Islet of Langerhans (tissue), 1 donor: Measurements from ENCODE around the gene TEX51.

ENCODE experiments used
- FAIRE-seq: peaks from one replicate; lab custom pipeline; 2011; peaks lifted over from hg19 to GRCh38; lab: Jason Lieb, UNC

TEX51 gene

DNA sequence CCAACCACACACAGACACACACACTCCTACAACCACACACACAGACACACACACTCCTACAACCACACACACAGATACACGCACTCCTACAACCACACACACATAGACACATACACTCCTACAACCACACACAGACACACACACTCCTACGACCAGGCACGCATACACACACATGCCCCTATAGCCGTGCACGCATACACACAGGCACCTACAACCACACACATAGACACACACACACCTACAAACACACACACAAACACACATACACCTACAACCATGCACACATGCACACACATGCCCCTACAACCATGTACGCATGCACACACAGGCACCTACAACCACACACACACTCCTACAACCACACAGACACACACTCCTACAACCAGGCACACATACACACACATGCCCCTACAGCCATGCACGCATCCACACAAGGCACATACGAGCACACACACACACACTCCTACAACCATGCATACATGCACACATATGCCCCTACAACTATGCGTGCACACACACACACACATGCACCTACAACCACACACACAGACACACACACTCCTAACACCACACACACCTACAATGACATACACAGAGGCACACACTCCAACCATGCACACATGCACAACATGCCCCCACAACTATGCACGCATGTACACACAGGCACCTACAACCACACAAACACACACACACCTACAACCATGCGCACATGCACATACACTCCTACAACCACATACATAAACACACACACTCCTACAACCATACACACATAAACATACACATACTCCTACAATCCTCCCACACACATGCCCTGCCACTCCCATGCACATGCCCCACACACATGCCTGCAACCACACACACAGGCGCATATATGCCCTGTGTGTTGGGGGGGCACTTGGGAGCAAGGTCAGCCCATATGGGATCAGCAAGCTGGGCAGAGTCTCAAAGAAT is 19.1 kb upstream of the TEX51 start:
- FAIRE-seq: no peak

DNA sequence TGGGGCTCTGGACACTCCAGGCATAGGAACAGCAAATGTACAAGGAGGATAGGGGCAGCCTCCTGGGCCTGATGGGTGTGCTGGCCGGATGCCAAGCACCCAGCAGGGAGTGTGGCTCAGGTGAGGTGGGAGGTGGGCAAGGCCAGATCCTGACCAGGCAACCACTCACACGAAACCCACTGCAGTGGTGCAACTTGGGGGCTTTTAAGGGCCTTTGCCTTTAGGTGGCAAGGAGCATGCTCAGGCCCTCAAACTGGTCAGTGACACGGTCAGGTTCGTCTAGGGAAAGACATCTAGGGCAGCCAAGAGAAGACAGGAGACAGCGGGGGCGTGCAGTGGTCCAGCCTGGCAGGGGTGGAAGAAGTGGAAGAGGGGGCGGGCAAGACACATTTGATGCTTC is 18.4 kb upstream of the TEX51 start:
- FAIRE-seq: no peak

DNA sequence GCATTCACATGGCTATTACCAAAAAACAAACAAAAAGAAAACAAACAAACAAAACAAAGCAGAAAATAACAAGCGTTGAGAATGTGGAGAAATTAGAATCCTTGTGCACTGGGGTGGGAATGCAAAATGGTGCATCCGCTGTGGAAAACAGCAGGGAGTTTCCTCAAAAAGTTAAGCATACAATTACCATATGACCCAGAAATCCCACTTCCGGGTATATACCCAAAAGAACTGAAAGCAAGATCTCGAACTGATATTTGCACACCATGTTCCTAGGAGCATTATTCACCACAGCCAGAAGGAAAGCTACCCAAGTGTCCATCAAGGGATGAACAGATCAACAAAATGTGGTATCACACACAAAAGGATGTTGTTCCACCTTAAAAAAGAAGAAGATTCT is 17.9 kb upstream of the TEX51 start:
- no peak for FAIRE-seq

DNA sequence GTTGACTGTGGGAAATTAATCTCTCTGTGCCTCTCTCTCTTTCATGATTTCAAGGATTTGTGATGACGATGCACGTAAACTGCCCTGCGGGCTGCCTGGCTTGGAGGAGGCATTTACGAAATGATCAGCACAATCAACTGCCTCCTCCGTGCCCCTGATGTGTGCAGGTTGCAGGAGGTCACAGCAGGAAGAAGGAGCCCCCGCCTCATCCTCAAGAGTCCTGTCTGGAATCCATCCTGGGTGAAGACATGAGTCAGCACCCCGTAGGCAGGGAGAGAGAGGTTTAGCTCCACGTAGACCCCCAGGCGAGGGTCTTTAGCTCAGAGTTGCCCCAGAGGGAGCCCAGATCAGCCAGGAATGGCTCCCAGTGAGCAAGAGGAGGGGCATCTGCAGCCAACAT is 17.1 kb upstream of the TEX51 start:
- no peak for FAIRE-seq

DNA sequence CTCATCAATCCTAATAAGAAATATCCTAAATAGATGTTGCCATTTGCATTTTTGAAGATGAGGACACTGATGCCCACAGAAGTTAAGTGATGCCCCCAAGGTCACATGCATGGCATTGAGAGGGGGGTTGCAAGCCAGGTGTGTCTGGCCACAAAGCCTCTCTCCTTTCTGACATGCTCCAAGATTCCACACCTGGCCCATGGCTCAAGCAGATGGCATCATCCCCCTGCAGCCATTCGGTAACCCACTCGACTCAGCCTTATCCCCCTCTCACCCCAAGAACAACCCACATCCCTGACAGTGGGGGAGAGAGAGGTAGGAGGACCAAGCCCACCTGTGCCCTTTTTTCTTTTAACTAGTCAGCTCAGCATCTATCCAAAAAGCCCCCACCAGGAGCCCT is 16.5 kb upstream of the TEX51 start:
- FAIRE-seq: no peak

DNA sequence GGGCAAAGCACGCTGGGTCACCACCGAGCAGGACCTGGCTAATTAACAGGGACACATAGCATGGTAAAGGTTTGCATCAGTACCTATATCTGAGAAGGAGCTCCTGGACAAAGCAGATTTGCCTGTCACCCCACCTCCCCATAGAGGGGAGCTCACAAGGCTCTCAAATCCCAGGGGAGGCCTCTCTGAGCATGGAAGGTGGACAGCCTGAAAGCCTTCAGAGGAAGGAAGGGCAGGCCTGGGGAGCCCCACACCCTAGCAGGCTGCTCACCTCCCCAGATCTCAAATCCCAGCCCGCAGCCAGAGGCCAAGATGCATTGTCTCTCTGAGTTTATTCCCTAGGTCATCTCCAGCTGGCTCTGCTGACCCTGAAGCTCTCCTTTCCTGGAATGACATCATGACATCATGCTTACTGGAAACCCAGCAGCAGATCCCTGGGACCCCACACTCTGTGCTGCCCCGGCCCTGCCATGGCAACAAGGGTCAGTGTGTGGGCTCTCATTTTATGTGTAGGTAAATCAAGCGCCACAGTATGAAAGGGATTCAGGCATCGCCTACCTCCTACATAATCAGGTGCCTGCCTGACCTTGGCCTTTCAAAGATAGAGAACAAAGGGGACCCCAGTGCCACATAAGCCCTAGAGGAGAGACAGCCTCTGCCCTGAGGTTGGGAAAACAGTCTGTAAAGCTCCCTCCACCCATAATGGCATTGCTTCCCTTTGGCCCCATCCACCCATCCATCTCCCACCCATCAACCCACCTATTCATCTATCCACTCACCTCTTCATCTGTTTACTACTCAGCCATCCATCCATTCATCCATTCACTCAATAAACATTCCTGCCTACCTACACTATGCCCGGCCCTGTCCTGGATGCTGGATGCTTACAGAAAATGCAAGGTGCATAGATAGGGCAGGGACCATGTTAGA is 15.7 kb upstream of the TEX51 start:
- FAIRE-seq: no peak

DNA sequence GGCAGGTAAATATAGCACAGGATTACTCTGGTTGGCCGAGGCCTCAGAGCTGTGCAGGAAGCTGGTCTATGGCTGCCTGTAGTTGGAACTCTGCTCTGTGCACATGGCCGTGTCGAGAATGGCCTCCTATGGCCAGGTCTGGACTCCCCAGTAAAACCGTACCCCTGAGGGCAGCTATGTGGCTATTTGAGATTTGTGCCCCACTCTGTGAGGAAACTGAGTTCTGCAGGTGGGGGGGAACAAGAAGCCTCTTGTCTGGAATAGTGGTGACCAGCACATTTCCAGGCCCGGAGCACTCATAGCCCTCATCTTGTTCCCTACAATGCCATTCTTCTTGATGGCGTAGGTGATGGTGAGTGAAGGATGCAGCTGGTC is 15.0 kb upstream of the TEX51 start:
- FAIRE-seq: no peak

DNA sequence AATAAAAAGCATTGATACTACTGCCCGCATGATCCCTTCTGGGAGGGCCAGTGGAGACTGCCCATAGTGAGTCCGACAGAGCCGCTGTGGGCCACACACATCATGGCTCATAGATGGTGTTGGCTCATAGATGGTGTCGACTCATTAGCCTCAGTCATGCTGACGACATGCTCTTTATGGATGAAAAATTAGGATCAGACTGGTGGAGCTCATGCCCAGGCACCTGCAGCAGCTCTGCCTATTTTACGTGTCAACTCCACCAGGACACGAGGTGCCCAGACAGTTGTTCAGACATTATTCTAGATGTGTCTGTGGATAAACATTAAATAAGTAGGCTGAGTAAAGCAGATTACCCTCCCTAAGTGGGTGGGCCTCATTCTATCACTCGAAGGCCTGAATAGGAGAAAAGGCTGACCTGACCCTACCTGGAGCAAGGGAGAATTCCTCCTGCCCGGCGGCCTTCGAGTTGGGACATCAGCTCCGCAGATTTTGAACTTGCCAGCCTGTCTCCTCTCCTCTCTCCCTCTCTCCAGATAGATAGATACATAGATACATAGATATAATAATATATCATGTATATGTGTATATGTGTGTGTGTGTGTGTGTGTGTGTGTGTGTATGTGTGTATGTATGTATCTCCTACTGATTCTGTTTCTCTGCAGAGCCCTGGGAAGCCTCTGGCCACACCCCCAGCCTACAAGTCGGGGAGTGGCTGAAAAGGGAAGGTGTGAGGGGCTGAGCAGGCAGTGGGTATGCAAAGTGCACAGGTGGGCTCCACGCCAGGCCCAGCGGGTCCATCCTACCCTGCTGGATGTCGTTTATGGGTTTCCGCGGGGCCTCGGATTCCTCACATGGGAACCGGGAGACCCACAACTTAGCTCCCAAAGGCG is 13.6 kb upstream of the TEX51 start:
- FAIRE-seq: no peak

DNA sequence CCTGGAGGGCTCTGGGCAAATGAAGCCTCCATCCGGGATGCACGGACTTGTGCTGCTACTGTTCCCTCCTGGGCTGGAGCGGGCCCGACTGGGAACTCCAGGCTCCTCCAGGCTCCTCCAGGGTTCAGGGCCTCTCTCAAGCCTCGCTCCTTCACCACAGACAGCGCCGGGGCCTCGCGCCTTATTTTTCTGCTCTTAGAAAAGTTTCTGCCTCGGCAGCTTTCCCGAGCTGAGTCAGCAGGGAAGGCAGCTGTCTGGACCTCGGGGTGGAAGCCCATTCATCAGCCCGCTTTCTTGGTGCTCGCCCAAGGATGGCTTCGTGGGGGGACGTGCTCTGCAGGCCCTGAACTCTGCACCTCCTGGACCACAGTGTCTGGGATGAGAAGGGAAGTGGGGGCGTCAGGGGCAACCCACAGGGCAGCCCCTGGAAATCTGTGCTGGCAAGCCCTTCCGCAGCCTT is 12.9 kb upstream of the TEX51 start:
- no peak for FAIRE-seq

DNA sequence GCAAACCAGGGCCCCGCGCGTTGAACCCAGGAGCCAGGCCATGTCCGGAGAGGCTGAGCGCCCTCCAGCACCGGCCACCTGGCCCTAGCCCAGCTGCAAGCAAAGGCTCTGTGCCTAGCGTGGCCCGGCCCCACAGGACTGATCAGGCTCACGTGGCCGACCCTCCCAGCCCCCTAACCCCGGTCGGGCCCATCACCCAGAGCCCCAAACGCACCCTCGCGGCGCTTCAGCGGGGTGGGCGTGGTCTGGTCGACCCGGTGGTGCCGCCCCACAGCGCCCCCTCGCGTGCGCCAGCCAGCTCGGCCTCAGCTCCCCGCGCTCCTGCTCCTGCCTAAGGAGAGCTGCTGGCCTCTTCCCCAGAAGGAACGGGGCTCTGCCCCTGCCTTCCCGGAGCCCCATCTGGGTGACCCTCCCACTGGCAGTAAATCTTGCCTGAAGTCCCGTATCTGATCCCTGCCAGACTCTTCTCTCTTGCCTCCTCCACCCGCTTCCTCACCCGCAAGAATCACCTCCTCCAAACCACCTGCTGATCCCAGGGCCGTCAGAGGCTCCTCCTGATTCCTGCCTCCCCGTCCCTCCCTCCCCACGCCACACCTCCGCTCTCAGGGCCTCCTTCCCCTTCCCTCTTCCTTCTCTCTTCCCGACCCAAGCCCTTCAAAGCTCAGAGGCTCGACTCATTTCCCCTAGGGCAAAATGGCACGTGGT is 12.3 kb upstream of the TEX51 start:
- FAIRE-seq: no peak

DNA sequence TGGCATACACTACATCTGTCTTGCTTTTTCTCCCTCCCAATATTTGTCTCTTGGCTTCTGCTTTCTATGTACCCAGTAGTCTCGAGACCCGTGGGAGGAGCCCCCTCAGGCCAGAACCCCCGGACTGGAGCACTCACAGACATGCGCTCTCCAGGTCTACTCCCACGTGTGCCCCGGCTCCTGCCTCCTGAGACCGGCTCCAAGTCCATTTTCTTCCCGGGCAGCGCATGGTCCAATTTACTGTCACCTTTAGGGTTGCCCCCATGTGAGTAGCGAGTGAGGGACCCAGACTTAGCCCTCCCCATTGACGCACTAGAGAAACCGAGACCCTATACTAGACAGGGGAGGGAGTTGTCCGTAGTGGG is 11.8 kb upstream of the TEX51 start:
- no peak for FAIRE-seq

DNA sequence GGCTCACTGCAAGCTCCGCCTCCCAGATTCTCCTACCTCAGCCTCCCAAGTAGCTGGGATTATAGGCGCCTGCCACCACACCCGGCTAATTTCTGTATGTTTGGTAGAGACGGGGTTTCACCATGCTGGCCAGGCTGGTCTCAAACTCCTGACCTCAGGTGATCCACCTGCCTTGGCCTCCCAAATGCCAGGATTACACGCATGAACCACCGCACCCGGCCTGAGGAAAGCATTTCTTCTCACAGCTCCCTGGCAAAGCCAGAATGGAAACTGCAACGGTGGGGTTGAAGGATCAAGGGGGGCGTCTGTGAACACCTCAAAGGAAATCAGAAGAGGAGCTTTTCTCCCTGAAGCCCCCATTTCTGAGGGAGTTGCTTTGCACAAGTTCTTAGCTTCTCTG is 11.2 kb upstream of the TEX51 start:
- FAIRE-seq: no peak

DNA sequence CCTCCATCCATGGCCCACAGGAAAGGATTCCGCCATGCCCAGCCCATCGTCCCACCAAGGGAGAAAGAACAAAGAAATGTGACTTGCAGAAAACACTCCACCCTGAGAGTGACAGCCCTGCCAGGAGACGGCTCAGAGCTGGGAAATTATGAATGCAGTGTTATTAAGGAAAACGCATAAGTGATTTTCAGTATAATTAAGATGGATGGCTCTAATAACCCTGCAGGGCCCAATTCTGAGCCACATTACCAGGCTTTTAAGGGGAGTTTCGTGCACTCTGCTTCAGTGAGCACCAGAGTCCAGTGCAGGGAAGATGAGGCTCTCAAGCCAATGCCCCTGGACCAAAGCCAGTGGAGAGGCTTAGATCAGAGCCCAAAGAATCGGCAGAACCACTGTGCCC is 10.6 kb upstream of the TEX51 start:
- no peak for FAIRE-seq

DNA sequence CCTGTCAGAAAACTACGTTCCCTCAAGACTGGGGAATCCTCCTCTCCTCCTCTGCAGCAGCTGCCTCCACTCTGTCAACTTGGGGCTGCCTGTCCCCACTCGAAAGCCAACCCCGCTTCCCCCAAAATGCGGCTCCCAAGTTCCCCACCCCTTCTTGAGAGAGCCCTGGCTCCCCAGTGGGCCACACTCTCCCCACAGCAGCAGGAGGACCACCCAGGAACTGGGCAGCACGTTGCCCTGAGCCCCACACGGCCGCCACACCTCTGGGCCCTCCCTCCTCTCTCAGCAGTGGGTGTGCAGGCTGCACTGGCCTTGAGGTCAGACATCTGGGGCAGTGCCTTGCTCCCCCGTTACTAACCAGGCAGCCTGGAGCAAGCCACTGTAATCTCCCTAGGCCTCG is 9.6 kb upstream of the TEX51 start:
- FAIRE-seq: no peak

DNA sequence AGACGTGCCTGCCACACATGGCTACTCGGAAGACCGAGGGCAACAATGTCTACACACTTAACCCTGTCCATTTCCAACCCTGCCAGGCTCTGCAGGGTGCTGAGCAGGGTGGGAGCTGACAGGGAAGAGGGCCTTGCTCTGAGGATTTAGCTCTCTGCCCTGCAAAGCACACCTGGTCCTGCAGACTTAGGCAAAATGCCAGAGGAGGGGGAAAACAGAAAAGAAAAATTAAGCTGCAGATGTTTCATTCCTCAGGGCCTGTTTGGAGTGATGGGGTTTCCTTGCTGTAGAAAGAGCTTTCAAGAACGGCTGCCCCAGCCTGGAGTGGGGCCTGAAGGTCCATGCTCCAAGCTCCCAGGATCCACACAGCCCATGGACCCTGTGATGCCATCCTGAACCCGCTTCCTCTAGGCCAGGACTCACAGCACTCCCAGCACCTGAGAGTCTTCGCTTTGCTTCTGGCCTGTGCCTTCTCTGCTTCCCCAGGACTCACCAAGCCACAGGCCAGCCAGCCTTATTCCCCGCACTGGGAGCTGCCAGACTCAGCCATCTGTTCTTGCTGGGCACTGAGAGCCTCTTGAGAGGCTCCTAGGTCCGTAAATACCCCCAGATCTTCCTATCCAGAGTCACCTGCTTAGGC is 9.1 kb upstream of the TEX51 start:
- no peak for FAIRE-seq

DNA sequence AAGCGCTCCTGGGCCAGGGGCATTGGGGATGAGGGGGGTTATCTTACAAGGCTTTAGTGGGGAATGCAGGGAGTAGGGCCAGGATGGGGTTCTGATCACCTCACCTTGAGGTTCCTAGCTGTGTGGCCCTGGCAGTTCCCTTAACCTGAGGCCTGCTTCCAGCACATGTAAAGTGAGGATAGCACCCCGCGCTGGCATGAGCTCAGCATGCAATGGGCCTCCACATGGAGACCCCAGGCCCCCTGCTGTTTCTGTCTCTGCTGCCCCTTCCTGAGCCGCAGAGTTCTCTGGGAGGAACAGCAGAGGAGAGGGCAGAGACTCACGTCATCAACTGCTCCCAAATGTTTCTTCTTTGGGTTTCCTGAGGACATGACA is 8.6 kb upstream of the TEX51 start:
- FAIRE-seq: no peak

DNA sequence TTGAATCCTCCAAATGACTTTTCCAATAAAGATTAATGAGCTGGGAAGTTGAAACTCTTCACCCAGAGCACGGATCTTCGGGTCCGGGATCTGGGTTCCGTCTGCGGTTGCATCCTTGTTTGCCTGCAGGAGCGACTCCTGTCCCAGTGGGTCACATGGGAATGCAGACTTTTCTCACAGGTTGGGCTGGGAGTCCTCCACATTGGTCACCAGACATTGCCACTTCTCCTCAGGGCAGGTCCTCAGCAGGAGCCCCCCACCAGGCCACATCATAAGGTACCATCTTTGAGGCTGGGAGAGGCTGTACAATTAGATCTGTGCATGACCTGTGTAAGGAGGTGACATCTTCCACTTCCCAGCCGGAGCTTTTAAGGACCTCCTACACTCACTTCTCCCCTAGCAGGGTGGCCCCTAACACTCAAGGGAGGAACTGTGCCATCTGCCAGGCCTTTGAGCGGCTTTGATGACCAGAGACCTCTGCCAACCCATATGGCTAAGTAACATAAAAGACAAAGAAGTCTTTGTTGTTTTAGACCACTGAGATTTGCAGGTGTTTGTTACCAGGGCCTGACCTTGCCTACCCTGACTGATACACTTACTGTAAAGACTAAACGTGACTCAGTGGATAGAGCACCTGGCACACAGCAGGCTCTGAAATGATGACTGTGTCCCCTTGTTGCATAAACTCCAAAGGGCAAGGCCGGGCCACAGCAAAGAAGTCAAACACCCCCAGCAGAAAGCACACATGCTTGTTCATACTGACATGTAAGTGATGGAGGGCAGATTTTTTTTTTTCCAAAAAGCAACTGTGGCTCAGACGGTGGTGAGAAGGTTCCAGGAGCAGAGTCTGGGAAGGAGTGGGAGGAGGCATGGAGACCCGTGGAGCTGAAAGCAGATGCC is 7.9 kb upstream of the TEX51 start:
- no peak for FAIRE-seq

DNA sequence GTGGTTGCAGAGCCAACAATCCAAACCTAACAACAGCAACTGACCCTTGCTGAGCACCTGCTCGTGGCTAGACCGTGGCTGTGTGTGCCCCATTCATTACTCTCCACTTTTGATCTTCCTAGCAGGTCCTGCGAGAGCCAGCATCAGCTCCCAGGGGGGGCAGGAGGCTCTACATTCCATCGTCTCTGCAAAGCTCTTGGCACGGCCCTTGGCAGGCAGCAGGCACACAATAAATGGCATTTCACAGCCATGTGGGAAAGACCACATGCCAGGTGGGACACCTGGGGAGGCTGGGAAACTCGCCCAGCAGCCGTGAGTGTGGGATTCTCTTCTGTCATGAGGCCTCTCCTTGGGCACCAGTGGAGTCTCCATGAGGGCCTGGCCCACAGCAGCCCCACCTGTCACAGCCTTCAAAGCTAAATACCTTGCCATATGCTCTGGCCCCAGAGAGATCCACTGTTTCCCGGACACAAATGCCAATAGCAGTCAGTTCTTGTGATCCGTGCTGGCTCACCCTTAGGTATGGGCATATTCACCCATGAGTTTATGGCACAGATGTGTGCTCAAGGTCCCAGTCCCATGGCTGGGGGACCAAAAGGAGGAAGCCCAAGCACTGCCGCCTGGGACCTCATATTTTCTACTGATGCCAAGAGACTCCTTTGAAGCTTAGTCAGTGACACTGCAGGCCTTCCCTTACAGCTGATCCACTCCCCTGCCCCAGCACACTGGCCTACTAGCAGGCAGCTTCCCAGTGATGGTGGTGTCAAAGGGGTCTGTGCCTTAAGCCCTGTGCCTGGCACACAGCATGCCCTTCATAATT is 6.8 kb upstream of the TEX51 start:
- FAIRE-seq: no peak

DNA sequence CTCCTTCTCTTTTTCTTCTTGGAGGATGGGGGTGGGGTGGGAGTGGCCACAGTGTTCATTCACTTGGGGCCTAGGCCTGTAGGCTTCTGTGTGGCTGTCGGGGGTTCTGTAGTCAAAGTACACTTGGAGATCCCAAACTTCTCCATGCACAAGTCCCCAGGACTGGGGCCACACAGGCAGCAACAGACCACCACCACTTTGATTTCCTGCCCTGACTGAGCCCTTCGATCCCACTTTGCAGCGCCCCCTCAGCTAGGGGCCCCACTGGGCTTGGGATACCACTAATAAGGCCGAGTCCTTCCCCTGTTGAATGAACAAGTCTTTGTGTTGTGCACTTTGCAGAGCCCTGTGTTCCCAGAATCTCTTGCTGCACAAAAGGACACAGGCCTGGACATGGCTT is 5.5 kb upstream of the TEX51 start:
- FAIRE-seq: no peak
